GM20431 (cell line): ENCODE data around the gene SLCO2A1.

ENCODE experiments used
- in situ Hi-C: fragments of 300-500 bp; cut with MseI, MboI; formaldehyde crosslinking; loops from one replicate; pipeline ENCODE4 v1.15.0; 2020; ENCODE audit warnings: low sequenced_read_pairs; ENCODE audit not compliant: unreplicated experiment

The SLCO2A1 gene

DNA sequence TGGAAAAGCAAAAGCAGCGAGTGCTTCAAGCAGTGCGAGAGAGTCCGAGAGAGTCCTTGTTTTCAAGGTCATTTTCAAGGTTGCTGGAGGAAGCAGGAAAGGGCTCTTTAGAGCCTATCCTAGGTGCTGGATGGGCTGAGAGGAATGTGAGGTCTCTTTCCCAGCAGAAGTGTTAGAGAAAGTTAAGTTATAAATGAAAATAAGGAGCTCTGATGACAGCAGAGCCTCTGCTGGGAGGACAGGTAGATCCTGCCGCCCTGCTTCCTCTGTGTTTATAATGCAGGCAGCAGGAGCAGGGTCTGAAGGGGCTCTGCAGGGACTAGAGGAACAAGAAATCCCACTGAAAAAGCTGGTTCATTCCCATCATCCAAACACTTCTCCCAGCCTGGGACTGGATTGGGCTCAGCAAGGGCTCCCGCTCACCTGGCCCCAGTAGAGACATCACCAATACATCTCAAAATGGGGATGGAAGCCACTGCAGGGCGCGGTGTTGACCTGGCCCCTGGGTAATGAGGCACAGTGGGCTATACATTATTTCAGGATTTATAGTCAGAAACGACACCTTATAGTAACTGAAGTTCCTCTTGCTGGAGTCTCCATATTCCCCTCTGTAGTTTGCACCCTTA is 92.6 kb downstream of the SLCO2A1 start:
- in situ Hi-C loops: no loop called here

DNA sequence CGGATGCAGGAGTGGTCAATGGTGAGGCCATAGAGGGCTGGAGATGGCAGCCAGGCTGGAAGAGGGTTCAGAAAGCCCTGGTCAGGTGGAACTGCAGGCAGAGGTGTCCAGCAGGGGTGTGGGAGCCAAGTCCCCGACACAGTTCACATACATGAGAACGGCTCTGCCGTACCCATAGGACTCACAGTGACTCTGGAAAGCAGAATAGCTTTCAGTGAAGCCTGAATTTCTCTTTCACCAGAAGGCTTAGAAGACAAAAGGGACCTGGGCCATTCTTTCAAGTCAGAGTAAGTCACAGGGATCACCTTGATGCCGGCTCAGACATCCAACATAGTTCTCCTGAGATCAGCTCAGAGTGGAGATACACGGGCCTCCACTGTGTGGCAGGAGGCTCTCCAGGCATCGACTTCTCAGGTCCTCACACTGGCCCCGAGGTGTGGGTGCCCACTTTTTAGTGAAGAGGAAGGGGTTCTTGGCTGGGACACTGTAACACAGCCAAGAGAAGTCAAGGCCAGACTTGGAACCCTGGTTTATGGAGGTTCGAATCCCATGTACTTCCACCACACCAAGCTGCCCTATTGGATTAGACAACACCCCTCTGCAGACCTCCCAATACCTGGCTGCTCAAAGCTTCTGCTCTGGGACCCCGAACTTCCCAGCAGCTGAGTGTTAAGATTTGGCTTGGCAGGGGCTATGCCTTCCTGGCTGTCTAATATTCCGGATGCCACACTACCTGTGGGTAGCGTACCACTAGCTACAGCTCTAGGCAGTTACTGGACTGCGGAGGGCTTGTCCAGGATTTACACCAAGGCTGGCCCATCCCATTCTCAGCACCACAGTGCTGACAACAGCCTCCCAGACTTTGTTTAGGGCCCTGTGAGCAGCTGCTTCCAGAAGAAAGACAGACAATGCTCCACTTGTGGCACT is 93.6 kb downstream of the SLCO2A1 start:
- in situ Hi-C loops: no loop called here

DNA sequence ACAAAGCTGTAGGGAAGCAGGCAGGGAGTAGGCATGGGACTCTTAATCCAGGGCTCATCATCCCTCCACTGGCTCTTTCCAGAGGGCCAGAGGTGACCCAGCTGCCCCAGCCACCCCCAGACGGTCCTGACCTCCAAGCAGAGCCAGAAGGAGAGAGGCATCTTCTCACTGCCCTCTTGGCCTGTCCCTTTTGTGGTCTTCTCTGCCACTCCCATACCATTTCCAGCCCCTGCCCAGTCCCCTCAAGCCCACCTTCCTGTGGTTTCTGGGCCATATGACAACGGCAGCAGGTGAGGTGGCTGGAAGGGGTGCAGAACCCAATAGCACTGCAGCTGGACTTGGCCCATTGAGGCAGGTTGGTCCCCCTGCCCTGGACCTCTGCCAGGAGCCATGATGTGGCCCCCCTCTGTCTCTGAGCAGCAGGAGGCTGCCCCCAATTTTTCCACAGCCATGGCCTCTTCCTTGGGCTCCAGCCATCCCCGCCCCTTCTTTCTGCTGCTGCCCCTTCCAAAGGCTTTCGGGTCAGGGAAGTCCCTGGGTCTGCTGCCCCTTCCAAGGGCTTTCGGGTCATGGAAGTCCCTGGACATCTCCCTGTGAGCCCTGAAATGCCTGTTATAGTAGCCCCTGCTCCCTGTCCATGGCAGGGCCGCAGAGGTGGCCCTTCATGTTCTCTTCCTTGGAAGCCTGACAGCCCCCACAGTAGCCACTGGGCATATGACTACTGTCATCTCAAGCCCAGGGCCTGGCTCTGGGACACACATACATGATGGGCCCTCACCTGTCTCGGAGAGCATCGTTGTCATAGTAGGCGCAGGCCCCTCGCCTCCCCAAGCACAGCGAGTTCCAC is 94.5 kb downstream of the SLCO2A1 start:
- in situ Hi-C loops: no loop called here

DNA sequence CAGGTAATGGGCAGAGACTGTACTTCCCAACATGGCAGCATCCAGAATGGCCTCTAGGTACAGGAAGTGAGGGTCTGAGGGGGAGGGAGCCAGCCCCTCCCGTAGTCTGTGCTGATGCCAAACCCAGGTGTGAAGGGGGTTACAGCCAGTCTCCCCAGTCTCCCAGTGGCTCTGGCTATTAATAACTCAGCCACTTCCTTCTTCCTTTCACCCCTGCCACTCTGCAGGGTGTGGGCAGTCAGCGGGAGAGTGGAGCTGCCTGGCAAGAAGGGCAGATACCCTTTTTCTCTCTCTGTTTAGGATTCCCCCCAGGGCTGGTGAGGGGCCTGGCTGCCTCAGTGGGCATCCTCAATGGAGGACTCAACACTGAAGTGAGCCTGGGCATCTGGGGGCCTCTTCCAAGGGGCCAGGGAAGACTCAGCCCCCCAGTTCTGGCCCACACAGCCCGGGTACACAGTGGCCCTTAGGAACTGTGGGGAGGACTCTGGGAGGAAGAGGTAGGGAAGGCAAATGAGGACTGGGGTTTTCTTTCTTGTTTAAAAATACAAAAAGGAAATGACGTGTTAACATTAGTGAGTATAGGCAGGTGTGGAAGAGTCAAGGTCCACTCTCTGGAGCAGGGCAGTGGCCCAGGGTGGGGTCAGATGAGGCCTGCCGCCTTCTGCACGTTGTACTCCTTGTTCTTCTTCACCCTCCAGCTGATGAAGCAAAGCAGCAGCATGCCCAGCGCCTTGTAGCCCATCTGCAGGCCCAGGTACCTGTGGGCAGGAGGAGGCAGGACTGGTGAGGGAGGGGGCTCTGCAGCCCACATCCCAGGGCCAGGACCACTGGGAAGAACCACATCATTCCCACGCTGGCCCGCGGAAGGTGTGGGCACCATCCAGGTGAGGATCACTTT is 95.4 kb downstream of the SLCO2A1 start:
- in situ Hi-C loops: no loop called here

DNA sequence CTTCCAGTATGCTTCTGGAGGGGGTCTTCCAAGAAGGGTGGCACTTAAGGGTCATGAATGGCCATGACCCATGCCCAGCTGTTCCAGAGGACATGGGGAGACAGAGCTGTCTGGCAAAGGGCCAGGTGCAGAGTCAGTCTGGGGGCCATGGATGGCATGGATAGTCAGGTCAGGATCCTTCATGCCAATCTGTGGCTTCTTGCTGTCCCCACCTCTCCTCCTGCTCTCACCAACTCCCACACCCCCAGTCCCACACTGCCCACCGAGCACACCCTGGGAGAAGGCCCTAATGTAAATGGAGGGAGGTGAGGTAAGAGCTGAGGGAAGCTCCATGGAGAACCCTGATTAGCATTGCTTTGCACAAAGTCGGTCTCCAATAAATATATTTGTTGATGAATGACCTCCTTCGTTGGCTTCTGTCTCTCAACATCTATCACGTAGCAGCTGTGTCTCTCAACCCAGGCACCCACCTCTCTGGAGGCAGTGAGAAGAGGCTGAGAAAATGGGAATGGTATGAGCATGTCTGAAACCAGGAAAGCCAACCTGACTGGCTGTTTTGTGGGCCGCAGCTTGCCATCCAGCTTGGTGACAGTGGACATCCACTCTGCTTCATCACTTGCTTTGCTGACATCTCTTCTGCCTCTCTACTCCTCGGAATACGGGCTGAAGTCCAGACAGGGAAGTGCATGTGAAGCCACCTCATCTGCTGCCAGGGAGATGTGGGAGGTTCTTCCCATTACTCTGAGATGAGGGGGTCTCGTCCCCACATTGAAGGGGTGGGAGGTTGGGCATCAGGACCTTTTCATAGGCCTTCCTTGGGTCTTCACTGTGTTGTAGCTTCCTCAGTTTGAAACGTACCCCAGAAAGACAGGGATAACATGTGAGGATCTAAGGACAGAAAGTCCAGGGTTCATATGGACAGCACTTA is 96.4 kb downstream of the SLCO2A1 start:
- in situ Hi-C loops: no loop called here

DNA sequence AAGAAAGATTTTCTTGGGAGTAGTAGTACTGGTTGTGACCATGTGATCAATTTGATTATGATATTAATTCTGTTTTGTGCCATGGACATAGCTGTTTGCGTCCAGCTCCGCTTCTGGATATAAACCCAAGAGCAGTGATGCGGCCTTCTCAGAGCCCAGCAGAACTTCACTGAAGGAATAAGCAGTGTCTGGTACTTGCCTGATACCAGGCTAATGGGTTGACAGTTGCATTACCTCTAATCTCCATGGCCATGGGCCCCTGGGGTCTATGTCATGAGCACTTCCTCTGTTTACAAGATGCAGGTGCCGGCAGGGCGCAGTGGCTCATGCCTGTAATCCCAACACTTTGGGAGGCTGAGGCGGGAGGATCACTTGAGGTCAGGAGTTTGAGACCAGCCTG is 97.7 kb downstream of the SLCO2A1 start:
- in situ Hi-C loops: no loop called here

DNA sequence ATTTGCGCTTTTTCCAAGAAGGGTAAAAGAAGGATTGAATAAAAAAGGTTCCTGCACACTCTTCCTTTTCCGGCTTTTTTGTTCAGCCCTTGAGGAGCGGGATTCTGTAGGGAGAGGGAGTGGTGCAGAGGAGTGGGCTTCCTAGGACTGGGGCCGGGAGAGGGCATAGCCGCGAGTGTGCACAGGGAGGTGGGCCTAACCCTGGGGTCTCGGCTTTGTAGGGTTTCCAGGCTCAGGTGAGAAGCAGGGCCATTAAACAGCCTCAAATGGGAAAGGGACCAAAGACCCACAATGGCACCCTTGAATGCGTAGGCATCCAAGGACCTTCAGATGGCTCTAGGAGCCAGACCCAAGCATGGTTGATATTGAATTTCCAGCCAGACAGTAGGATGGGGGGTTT is 98.6 kb downstream of the SLCO2A1 start:
- in situ Hi-C loops: no loop called here

DNA sequence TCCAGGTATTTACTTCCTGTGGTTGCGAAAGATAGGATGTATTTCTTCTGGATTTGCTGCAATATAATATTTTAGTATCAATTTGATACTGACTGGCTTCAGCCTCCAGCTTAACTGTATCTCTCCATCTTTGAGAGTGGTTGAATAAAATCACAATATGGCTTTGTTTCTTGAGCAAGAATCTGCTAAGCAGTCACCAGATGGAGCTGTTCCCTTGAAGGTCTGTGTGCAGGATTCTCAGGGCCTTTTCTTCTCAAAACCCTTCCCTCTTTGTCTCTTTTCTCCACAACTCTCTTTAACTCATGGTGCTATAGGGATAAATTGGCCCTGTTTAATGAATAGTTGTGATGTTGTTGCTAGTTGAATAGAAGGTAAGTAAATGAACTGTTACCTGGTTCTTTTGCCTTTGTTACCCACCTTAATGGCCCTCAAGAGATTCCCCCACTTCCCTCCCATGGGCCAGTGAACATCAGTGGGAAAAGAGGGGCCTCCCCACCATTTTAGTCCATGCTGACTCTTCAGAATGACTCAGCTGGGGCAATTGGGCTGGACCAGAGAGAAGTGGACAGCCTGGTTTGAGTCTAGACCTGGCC is 99.3 kb downstream of the SLCO2A1 start:
- in situ Hi-C loops: no loop called here

DNA sequence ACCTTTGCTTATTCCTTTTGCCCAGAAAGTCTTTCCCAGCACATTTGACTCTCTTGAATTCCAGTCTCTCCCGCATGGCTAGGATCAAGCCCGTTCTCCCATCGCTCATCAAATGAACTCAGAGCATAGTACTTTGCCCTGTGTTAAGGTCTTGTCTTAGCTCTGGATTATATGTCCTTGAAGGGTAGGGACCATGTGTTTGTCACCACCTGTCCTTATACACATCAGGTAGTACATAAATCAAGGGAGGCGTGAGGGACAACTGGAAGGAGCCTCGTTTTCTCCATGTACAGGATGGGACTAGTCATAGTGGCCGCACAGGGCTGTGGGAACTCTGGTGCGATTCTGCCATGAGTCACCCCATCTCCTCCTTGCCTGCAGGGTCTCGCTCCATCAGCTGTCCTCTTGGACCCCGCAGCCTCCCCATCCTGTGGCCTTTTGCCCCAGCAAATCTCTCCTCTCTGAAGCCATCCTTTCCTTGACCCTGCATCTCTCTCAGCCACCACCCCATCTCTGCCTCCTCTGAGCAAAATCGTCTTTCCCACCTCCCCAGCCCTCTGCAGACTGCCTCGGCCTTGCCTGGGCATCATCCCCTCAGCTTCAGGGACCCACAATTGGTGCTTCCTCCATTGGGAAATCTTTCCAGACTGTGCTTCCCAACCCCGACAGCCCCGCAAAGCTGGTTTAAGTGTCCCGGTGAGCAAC is 100.7 kb downstream of the SLCO2A1 start:
- in situ Hi-C loops: no loop called here

DNA sequence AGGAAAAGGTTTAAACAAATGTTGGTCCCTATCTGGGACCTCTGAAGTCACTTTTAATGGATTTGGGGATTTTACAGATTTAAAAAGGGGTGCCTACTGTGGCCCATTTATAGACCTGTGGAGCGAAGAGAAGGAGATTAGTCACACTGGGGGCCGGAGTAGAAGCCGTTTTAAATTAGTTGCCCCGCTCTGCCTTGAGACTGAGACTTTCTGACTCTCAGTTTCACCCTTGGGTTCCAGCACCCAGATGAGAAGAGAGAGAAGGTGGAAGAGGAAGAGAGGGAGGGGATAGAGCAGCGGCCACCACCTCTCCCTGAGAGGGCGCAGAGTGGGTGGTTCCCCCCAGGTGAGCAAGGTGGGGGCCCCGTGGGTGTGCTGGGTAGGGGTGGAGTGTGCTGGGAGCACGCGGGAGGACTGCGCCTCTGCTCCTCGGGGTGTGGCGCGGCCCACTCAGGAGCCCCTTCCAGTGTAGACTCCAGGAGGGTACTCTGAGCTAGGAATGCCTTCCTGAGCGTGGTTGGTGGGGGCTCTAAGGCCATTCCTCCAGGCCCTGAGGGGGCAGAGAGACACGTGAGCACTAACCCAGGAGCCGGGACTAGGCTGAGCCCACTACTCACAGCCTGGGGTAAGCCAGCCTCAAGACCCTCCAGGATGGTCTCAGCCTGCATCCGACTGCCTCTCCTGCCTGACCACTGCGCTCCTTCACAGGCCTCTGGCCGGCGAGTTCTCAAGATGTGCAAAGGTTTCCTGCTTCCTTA is 101.4 kb downstream of the SLCO2A1 start:
- in situ Hi-C loops: no loop called here

DNA sequence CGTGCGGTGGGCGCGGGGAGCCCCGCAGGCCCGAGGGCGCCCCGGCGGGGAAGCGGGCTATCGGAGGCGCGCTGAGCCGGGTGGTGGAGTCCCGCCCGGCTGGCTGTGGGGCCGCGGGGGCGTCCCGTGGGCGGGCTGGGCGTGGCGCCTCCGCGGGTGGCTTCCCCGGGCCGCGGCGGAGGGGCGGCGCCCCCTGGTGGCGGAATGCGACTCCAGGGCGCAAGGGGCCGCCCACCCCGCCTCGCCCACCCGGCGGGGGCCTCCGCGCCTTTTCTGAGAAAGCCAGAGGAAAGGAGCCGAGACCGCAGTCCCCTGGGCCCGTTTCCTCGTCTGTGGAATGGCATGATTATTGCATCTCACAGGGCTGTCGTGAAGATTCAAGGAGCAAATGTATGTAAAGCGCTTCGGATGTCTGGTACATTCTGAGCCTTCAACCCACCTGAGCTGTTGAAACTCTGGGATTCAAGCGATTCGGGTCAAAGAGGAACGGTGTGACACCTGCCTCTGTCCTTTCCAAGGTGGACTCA is 102.1 kb downstream of the SLCO2A1 start:
- in situ Hi-C loops: no loop called here

DNA sequence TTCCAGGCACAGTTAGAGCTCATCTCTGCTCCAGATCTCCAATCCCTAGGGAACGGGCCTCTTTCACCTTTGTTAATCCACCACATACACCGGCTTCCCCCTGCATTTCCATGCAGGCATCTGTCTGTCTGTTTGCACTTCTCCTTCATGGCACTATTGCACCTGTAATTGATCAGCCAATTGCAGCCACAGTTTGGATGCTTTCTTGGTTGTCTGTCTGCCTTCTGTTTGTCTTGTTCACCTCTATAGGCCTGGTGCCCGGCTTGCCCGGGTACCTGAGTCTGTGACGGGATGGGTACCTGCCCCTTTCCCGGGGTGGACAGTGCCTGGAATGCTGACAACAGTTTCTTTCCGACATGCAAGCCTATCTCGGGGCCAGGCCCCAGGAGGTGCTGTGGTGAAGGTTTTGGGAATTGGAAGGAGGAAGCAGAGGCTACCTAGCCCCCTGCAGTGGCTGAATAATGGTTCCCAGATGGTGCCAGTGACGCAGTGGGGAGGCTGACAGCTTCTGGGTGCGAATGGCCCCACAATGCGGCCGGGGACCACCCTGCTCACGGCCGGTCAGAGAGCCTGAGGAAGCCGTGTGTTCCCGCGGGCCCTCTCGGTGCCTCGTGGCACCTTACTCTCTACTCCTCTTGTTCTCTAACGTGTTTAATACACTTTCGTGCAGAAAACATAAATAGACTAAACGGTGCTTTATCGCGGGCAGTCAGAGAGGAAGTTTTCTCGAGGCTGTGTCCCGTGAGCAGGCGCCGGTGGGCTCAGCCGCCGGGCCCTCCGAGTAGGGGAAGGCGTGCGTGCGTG is 102.8 kb downstream of the SLCO2A1 start:
- in situ Hi-C loops: no loop called here

DNA sequence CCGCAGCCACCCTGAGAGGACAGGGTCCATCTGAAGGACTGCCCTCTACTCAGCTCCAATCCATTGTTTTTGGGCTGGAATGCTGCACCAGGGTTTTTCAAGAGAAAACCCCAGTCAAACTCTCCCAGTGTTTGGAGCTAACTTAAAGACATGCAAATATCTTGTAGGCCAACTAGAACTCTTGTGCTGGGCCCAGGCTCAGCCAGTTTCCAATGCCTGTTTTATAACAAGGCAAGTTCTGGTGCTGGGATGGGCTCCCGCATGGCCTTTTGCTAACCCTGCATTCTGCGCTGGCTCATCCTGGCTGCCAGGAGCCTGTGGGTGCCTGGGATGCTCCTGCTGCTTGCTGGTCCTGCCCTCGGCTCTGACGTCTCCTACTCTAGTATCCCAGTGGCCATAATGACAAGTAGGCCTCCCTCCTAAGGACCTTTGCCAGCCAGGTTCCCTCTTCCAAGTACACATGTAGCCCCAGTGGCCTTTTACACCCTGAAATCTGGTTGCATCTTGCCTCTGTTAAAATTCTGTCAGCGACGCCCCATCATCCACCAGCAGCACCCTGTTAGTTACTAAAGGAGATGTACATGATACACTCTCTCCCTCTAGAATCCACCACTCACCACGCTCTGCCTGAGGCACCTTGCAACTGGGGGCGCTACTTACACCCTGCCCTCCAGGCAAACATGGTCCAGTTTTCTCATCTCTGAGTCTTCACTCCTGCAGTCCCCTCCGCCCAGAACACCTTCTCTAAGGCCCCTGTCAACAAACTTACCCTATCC is 103.6 kb downstream of the SLCO2A1 start:
- in situ Hi-C loops: no loop called here

DNA sequence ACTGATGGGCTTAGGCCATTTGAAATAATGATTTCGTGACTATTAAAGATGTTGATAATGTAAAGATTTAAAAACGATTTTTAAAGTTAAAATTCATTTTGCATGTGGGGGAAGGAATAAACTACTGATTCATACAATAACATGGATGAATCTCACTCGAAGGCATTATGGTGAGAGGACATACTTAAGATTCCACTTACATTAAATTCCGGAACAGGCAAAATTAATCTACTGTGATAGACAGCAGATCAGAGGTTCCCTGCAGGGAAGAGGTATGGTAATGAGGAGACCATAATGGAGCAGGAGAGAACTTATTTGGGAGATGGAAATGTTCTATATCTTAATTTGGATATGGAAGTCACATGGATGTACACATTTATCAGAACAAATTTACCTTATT is 105.7 kb downstream of the SLCO2A1 start:
- in situ Hi-C loops: no loop called here

DNA sequence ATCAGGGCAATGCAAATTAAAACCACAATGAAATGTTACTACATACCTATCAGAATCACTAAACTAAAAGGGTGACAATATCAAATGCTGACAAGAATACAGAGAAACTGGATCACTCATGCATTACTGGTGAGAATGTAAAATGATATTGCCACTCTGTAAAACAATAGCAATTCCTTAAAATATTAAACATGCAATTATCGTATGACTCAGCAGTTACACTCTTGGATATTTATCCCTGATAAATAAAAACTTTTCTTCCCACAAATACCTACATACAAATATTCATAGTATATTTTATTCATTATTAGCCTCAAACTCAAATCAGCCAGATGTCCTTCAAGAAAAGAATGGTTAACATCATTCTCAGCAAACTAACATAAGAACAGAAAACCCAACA is 108.1 kb downstream of the SLCO2A1 start:
- in situ Hi-C loops: no loop called here
